ENCODE data around the gene BCAS4. TPM values are rescaled to one million over a fixed set of nuclear protein-coding genes. Genes with fewer than 3 reads are reported as not detected.
A peak's percentile ranks its signal among the peaks of the same experiment; 100 is the strongest.

BCAS4 gene
- total RNA-seq, 1 experiment from 2014 or later = 34.8 TPM

- ATAC-seq = no peak
- CTCF ChIA-PET = interaction anchor here (0.6 kb wide), 1 partner anchor 95 kb away, joined by 4 read pairs; no protein-coding TSS in a partner anchor
- DNase-seq (ENCODE audit: low read depth, low spot score) = no peak
- TF ChIP-seq POLR2AphosphoS5 (IDR thresholded peaks at IDR 0.05; ENCODE audit: low read depth, low read length) (peak; percentile 38; the same call in 1 of the 2 replicates), CTCF (IDR thresholded peaks at IDR 0.05) (no peak)
- in situ Hi-C loops (cut with HindIII; ENCODE audit: low pct_unique_long_range_greater_than_20kb, low sequenced_read_pairs) (no loop called here), intact Hi-C loops (cut with micrococcal nuclease; ENCODE audit: unreplicated experiment) (no loop called here)
- no peaks in the 10 kb centered on the region for H3K9me3 ChIP-seq (ENCODE audit: control insufficient read depth, insufficient read depth, low read depth, low read length)
- H3K27ac ChIP-seq (ENCODE audit: low read length) = peak overlapping the region; percentile 99
- no peak overlapping the region for H3K4me3 ChIP-seq (ENCODE audit: low read depth in 2 of 2, low read length in 2 of 2)
- no TSS peak for BruUV-seq (replicated peaks)
- H3K36me3 ChIP-seq (ENCODE audit: control insufficient read depth, insufficient read depth, low read length) = no peaks in the 10 kb centered on the region; the same call in 1 of the 2 replicates
- H3K27me3 ChIP-seq (ENCODE audit: control insufficient read depth, insufficient read depth, low read length) = no peaks in the 10 kb centered on the region
- POLR2A ChIA-PET = no interaction called here
- peaks cover 72% of the 10 kb centered on the region for H3K4me1 ChIP-seq (ENCODE audit: control insufficient read depth, insufficient read depth, low read length)
Observed at GRCh38 chr20:50758469-50758868, 36.4 kb upstream of the BCAS4 start.

DNA sequence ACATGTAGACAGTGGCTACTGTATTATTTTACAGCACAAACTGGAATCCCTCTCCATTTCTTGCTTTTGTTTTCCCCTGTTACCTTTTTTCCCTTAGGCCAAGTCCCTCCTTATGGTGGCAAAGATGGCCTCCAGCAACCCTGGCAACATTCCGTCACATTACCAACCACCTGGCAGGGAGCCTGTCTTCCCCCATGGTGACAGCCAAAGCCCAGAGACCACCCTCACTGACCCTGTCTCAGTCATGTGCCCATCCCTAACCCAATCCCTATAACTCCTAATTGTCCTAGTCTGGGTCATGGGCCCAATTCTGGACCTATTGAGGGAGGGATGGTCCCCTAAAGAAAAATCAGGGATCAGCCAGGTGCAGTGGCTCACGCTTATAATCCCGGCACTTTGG lies 35.9 kb upstream of the BCAS4 start:
- BruUV-seq (replicated peaks) = no TSS peak
- Histone ChIP-seq H3K4me3 (ENCODE audit: low read depth in 2 of 2, low read length in 2 of 2) (no peak overlapping the region), H3K27ac (ENCODE audit: low read length) (peak overlapping the region; percentile 99), H3K36me3 (ENCODE audit: control insufficient read depth, insufficient read depth, low read length) (no peaks in the 10 kb centered on the region), H3K4me1 (ENCODE audit: control insufficient read depth, insufficient read depth, low read length) (peaks cover 72% of the 10 kb centered on the region), H3K27me3 (ENCODE audit: control insufficient read depth, insufficient read depth, low read length) (no peaks in the 10 kb centered on the region), H3K9me3 (ENCODE audit: control insufficient read depth, insufficient read depth, low read depth, low read length) (no peaks in the 10 kb centered on the region)
- POLR2A ChIA-PET = no interaction called here
- intact Hi-C loops (cut with micrococcal nuclease; ENCODE audit: unreplicated experiment) (no loop called here), in situ Hi-C loops (cut with HindIII; ENCODE audit: low pct_unique_long_range_greater_than_20kb, low sequenced_read_pairs) (no loop called here)
- CTCF ChIA-PET = no interaction called here
- ATAC-seq (no peak), DNase-seq (ENCODE audit: low read depth, low spot score) (no peak)
- TF ChIP-seq TCF7L2 (IDR thresholded peaks at IDR 0.05; ENCODE audit: low read depth, low read length) (no peak), CTCF (IDR thresholded peaks at IDR 0.05) (no peak), SIN3A (IDR thresholded peaks at IDR 0.05; ENCODE audit: borderline replicate concordance, insufficient read depth, low read depth, low read length) (no peak), POLR2AphosphoS5 (IDR thresholded peaks at IDR 0.05; ENCODE audit: low read depth, low read length) (no peak)
- TF ChIP-seq, protein P1, sequence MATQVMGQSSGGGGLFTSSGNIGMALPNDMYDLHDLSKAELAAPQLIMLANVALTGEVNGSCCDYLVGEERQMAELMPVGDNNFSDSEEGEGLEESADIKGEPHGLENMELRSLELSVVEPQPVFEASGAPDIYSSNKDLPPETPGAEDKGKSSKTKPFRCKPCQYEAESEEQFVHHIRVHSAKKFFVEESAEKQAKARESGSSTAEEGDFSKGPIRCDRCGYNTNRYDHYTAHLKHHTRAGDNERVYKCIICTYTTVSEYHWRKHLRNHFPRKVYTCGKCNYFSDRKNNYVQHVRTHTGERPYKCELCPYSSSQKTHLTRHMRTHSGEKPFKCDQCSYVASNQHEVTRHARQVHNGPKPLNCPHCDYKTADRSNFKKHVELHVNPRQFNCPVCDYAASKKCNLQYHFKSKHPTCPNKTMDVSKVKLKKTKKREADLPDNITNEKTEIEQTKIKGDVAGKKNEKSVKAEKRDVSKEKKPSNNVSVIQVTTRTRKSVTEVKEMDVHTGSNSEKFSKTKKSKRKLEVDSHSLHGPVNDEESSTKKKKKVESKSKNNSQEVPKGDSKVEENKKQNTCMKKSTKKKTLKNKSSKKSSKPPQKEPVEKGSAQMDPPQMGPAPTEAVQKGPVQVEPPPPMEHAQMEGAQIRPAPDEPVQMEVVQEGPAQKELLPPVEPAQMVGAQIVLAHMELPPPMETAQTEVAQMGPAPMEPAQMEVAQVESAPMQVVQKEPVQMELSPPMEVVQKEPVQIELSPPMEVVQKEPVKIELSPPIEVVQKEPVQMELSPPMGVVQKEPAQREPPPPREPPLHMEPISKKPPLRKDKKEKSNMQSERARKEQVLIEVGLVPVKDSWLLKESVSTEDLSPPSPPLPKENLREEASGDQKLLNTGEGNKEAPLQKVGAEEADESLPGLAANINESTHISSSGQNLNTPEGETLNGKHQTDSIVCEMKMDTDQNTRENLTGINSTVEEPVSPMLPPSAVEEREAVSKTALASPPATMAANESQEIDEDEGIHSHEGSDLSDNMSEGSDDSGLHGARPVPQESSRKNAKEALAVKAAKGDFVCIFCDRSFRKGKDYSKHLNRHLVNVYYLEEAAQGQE (IDR thresholded peaks at IDR 0.05; ENCODE audit: insufficient read depth in 1 of 2, low read depth in 2 of 2, low read length in 1 of 2) = no peak

Data from Panc1 (cell line).